HG02970 (cell line): ENCODE data around the gene ARHGEF11.
"Not testable (repeated sequence)": the region's sequence is repeated elsewhere in the genome, so short reads cannot be mapped to it uniquely, and the experiment has no call there.

Source experiments
- ATAC-seq: cut with Tn5 transposase; IDR thresholded peaks from one replicate; pipeline ENCODE4 v1.9.1; 2021; ENCODE audit warnings: mild to moderate bottlenecking, moderate library complexity, moderate number of reproducible peaks; ENCODE audit not compliant: unreplicated experiment, low FRiP score

ARHGEF11 gene

DNA sequence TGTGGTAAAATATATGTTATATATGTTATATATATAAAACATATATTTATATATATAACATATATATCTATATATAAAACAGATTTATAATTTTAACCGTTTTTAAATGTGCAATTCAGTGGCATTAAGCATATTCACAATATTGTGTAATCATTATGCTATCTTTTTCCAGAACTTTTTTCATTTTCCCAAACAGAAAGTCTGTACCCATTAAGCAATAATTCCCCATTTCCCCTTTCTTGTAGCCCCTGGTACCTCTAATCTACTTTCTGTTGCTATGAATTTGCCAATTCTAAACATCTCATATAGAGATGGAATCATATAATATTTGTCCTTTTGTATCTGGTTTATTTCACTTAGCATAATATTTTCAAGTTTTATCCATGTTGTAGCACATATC is 10.7 kb upstream of the ARHGEF11 start:
- no peak for ATAC-seq

DNA sequence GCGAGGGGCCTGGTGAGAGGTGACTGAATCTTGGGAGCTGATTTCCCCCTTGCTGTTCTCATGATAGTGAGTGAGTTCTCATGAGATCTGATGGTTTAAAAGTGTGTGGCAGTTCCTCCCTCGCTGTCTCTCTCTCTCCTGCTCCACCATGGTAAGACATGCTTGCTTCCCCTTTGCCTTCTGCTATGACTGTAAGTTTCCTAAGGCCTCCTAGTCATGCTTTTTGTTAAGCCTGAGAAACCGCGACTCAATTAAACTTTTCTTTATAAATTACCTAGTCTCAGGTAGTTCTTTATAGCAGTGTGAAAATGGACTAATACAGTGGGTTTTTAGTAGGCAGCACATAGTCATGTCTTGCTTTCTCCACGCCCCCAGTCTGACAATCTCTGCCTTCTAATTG is 10.2 kb upstream of the ARHGEF11 start:
- ATAC-seq, result not testable (repeated sequence)

DNA sequence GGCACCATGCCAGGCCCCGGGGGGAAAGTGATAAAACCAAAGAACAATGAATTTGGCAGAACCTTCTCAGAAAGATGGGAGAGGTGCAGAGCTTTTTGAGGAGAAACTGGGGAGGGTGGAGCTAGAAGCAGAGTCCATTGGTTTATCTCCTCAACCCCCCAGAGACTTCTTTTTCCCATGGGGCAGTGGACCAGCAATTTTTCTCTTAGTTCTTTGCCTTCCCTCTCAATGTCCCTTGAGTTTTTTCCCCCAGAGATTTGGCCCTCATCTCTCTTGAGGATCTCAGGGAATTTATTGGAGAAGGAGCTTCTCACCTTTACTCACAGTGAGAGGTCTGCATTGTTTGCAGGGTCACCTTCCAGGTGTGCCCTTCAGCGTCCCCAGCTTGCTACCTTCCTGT is 5.3 kb upstream of the ARHGEF11 start:
- no peak for ATAC-seq

DNA sequence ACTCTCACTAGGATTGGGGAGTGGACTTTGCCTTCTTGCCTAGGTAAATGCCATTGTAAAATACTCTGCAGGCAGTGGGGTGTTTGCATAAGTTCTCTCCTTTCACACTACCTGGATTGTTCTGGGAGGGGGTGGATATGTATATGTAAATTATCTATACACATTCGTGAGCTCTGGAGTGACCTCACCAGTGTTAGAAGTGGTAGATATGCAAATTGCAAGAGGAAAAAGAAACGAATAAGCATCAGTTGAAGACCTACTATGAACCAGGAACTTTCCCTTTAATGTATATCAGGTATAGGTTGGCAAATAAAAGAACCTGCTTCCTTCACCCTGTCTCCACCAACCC is 1.5 kb upstream of the ARHGEF11 start:
- no peak for ATAC-seq

DNA sequence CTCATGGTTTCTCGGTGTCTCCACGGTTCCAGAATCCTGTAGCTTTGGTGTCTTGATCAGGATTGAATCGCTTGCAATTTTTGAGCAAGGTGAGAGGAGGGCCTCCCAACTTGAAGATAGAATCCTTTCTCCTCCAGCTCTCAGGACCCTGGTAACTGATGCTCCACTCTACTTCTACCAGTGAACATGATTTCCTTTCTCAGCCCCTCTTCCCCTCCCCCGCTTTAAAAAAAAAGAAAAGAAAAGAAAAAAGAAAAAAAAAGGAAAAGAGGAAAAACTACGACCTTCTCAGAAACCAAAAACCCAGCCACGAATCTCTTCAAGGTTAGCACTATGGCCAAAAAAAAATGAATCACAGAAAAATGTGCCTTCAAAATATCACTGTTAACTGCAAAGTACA is 1.2 kb downstream of the ARHGEF11 start:
- ATAC-seq, result no peak

DNA sequence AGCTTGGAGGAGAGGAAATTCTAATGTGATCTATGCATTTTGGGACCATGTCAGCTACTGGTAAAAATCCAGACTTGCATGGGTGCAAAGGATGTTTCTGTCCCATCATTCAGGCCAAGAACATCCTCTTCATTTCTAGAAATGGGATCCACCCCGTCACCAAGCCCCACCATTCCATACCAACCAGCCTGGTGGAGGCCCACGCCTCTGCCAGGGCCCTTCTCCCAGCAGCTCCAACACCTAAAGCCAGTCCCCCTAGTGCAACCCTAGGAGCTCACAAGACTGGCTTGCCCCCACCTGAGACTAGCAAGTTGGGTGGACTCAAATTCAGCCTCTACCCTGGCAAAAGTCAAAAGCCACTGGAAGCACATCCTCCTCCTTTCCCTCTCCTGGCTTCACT is 1.9 kb downstream of the ARHGEF11 start:
- ATAC-seq, result no peak

DNA sequence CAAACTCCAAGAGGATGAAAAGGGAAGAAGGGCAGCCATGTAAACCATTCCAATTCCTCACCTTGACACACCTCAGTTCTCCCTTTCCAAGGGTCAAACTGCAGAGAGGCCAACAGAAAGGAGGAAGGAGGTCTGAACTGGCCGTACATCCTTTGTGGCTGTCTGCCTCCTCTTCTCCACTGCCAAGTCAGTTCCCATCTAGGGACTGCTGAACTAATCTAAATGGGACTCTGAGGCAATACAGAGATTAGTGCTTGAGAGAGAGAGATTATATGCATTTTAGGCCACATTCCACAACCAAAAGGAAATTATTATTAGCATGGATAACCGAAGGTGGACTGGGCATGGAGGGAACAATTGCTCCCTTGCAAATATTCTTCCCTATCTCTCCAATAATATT is 2.7 kb downstream of the ARHGEF11 start:
- no peak for ATAC-seq

DNA sequence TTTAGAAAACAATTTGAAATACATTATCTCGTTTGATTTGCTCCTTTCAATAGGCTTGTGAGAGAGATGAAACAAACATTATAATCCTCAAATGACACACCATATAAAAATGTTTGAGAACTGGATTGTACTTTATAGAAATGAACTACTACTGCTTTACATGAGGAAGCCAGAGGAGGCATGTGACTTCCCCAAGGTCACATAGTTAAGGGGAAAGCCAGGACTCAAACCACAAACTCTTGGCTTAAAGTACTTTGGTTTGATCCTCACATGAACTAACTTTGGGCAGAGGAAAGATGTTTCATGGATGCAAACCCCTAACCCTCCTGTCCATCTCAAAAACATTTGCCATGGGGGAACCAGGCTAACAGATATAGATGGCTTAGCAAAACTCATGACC is 4.7 kb downstream of the ARHGEF11 start:
- no peak for ATAC-seq

DNA sequence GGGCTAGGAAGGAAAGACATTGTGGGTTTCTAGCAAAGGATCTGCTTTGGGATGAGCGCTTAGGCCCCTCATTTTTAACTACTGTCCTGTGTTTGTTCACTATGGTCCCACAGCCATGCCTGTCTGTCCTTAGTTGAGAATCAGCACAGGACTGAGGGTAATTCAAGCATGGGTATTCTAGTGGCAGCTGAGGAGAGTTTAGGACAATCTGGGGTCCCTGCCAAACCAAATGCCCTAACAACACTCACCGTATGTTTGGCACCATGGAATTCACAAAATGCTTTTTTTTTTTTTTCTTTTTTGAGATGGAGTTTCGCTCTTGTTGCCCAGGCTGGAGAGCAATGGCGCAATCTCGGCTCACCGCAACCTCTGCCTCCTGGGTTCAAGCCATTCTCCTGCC is 10.4 kb downstream of the ARHGEF11 start:
- no peak for ATAC-seq

DNA sequence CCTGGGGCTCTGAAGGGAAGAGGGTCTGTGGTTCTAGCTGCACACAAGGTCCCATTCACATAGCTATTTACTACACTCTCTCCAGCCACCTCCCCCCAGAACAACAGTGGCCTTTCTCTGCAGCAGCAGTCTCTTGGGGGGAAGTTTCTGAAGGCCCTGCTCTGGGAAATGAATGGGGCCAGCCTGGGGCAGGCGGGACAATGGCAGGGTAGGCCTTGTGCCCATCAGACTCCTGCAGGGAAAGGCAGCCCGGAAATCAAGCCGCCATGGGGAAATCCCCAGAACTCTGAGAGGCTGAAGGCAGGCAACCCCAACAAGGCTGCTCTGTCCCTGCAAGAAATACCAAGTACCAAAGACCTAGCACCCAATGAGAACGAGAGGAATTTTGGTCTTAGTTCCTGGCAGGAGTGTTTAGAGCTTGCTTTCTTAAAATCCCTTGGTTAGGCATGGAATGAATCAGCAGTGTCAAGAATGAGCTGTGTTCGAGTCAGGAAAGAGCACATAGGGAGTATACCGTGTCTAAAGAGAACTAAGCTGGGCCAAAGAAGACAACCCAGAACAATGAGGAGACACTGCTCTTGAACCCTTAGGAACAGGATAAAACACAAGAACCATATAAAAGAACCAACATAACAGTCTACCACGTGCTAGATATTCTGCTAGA is 11.3 kb downstream of the ARHGEF11 start:
- no peak for ATAC-seq

DNA sequence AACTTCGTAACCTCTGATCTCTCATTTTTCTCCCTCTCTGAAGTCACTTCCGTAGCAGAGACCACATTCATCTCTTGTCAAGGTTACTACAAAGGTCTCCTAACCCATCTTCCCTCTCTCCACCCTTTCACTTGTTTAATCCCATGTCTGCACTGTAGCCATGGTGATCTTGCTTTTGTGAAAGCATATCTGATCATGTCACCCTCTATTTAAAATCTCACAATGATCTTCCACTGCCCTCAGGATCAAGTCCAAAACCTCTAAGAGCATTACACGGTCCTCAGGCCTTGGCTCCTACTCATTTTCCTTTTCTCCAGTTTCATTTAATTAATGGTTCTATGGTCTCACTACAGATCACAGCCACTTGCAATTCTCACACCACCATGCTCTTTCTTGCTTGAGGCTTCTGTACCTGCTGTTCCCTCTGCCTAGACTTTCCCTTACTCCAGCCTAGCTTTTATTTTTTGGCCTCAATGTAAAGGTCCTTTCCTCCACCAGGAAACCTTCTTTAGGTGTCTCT is 12.1 kb downstream of the ARHGEF11 start:
- no peak for ATAC-seq

DNA sequence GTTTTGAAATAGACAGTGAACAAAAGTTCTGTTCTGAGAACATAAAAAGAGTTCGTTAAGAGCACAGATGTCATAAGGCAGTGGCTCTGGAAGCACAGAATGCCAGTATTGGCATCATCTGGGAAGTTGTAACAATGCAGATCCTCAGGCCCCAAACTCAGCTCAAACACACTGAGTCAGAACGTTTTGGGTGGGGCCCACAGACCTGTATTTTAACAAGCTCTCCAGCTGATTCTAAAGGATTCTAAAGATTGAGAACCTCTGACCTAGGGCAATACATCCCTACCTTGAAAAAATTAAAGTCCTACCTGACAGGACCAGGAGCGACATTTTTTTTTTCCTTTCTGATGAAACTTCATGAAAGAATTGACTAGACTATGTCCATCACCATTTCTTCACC is 13.2 kb downstream of the ARHGEF11 start:
- no peak for ATAC-seq

DNA sequence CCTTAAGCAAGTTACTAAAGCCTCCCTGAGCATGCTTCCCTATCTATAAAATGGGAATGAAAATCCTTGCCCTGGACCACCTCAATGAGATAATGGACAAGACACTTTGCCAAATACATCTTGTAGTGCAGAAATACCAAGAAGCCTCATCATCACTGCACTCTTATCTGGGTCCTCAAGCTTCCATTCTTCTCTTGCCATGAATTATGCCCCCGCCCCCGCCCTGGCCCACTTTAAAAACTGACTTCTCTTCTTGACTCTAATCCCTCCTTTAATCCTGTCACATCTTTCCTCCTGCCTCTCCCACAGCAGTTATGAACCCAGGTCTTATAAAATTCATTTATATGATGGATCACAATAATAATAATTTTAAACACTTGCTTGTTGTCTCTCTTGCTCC is 14.8 kb downstream of the ARHGEF11 start:
- ATAC-seq, result no peak

DNA sequence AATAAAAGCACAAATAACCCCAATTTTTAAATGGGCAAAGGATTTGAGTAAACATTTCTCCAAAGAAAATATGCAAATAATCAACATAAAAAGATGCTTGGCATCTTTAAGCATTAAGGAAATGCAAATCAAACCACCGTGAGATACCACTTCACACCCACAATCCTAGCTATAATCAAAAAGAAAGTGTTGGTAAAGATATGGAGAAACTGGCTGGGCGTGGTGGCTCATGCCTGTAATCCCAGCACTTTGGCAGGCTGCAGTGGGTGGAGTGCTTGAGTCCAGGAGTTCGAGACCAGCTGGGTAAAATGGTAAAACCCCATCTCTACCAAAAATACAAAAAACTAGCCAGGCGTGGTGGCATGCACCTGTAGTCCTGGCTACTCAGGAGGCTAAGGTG is 16.9 kb downstream of the ARHGEF11 start:
- no peak for ATAC-seq

DNA sequence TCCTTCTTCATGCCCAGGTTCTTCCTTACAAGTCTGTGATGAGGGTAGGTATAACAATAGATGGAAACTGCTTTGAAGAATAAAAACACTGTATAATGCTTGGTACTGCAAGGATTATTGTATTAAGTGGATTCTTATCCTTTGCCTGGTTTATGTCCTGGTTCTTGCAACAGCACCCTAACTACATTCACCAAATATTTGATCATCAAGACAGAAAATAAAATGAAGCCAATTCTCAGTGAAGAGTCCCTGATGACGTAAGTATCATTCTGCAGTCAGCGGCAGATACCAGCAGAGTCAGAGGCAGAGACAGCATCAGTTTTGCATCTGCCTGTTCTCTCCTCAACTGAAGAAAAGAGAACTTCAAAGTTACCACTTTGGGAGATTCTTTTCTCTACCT is 19.7 kb downstream of the ARHGEF11 start:
- no peak for ATAC-seq

DNA sequence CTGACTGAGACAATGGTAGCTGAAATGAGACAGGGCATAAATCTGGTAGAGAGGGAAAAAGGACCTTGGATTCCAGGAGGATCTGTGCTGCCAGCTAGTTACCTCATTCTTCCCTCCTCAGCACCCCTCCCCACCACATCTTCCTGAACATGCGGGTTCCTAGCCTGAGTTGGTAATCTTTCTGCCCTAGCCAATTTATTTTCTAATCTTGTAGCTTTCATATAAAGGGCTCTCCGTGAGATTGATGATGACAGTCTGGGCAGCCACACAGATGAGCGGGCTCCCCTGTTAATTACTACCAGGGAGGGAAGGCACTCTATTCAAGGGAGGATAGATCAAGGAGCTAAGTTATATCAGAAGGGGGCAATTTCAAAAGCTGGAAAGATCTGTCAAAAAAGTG is 20.2 kb downstream of the ARHGEF11 start:
- no peak for ATAC-seq

DNA sequence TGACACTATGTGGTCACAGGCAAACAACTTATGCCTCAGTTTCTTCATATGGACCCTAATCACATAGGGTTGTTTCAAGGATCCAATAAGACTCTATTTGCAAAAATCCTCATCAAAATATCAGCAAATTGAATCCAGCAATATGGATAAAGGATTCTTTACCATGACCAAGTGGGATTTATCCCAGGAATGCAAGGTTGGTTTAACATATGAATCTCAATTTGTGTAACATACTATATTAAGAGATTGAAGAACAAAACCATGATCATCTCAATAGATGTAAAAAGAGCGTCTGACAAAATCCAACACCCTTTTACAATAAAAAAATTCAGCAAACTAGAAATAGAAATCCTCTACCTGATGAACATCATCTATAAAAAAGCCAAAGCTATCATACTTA is 23.9 kb downstream of the ARHGEF11 start:
- ATAC-seq, result no peak

DNA sequence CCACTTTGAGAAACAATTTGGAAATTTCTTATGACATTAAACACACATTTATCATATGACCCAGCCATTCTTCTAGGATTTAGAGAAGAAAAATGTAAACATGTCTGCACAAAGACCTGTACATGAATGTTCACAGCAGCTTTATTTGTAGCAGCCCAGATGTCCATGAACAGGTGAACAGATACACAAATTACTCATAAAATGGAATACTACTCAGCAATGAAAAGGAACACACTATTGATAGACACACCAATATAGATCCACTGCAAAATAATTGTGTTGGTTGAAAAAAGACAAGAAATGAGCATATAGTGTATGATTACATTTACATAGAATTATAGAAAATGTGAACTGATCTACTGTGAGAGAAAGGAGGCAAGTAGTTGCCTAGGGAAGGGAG is 26.1 kb downstream of the ARHGEF11 start:
- no peak for ATAC-seq

DNA sequence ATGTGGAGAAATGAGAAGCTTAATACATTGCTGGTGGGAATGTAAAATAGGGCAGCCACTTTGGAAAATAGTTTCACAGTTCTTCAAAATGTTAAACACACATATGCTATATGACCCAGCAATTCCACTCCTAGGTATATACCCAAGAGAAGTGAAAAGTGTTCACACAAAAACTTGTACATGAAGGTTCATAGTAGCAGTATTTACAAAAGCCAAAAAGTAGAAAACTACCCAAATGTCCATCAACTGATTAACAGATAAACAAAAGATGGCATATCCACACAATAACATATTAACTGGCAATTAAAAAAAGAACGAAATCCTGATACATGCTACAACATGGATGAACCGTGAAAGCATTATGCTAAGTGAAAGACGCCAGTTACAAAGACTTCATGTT is 33.7 kb downstream of the ARHGEF11 start:
- no peak for ATAC-seq

DNA sequence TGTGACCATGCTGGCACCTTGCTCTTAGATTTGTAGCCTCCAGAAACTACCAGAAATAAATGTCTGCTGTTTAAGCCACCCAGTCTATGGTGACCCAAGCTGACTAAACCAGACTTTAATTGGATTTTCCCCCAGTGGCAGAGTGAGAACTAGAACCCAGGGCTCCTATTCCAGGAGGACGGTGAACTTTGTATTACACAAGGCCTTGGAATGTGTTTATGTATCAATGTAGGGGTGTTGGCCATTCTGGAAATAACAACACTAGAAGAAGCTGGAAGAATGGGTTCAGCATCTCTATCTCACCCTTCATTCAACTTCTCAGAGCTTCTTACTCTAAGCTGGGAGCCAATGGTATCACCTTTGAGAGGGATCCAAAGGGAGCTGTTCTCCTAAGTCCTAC is 37.0 kb downstream of the ARHGEF11 start:
- no peak for ATAC-seq

DNA sequence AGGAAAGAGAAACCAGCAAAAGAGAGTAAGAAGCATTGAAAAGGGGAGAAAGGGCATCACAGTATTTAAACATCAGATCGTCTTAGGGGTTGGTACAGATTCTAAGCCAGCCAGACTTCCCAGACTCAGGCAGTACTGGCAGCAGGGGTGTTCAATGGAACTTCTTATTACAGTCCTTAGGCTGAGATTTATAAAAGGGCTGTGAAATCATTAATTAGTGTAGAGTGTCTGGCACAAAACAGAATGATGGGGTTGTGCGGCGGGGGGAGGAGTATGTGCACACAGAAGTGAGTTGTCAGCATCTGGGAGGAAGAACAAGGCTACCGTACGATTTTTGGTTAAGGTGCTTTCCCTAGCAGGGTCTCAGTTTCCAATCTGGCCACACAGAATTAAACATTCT is 38.2 kb downstream of the ARHGEF11 start:
- no peak for ATAC-seq

DNA sequence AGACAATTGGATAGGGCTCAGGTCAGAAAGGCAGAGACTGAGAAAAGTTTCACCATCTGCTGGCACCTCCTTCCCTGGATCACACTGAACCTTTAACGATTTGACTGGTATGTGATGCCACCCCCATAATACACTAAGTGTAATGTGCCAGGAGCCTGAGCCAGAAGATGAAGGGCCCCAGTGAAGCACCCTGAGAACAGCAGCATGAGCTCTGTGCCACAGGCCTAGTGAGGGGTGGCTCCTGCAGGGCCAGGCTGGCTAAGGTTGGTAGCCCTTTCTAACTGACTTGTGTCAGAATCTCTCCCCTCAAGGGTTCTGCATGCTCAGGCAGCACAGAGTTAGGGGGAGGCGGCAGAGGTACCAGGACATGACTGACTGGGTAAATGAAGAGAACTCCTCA is 38.9 kb downstream of the ARHGEF11 start:
- no peak for ATAC-seq

DNA sequence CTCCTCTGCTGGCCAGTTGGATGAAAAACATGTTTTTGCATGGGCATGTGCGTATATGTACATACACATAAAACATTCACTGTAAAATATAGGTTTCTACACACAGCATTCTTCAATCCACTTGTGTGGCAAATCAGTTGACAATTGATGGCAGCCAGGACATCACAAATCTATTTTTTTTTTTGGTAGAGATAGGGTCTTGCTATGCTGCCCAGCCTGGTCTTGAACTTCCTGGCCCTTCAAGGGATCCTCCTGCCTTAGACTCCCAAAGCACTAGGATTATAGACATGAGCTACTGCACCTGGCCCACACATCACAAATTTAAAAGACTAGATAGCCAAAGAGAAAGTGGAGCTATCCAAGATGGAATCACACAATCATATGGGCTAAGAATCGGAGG is 39.6 kb downstream of the ARHGEF11 start:
- no peak for ATAC-seq
